Transverse colon (tissue), 4 donors: ENCODE data around the gene PRKCZ.

ENCODE experiments used
- EP300 ChIP-seq: sonication (generic); formaldehyde crosslinking; IDR thresholded peaks from one replicate; pipeline ENCODE4 v1.6.1; 2017; ENCODE audit warnings: antibody characterized with exemption, low read depth
- POLR2A ChIP-seq: fragments of 450-650 bp; IDR thresholded peaks from one replicate; pipeline ENCODE4 v1.6.1; 2016; ENCODE audit warnings: antibody characterized with exemption, mild to moderate bottlenecking, moderate library complexity
- POLR2AphosphoS5 ChIP-seq, 3 donors: sonication (generic); formaldehyde crosslinking; IDR thresholded peaks; one replicate each; pipeline ENCODE4 v1.6.1; 2016; ENCODE audit warnings: antibody characterized with exemption in 3 of 3
- TF ChIP-seq, protein P1 (sequence below), 5 experiments: fragments of 200-600 bp in 3 of 5; fragments of 450-650 bp in 2 of 5; sonication (generic) in 3 of 5; IDR thresholded peaks; 1 replicate in 2 of 5; 2 replicates in 3 of 5; pipeline ENCODE4 v1.5.1; 2016 to 2017; ENCODE audit warnings: antibody characterized with exemption in 5 of 5, inconsistent platforms in 3 of 5, mild to moderate bottlenecking in 2 of 5, moderate library complexity in 1 of 5

DNA sequence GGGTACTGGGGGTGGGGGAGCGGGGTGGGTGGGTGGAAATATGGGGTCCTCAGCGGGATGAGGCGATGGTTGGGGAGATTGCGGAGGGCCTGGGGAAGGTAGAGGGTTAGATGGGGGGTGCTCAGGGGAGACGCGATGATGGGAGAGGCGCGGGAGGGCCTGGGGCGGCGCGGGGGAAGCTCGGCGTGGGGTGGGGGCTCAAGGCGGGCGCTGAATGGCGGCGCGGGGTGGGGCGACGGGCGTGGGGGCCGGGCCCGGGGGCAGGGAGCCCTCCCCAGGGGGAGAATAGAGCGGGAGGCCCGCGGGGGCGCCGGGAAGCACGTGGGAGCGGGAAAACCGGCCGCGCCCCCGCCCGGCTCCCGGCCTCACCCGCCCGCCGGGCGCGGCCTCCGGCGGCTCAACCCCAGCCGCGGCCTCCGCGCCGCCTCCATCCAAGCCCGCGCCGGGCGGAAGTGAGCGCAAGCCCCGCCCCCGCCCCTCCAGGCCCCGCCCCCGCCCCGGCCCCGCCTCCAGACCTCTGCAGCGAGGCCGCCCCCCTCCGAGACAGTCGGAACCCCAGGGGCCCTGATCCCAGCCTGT lies 144.2 kb downstream of the PRKCZ start, which contains the start of gene FAAP20:
- TF ChIP-seq, protein P1, sequence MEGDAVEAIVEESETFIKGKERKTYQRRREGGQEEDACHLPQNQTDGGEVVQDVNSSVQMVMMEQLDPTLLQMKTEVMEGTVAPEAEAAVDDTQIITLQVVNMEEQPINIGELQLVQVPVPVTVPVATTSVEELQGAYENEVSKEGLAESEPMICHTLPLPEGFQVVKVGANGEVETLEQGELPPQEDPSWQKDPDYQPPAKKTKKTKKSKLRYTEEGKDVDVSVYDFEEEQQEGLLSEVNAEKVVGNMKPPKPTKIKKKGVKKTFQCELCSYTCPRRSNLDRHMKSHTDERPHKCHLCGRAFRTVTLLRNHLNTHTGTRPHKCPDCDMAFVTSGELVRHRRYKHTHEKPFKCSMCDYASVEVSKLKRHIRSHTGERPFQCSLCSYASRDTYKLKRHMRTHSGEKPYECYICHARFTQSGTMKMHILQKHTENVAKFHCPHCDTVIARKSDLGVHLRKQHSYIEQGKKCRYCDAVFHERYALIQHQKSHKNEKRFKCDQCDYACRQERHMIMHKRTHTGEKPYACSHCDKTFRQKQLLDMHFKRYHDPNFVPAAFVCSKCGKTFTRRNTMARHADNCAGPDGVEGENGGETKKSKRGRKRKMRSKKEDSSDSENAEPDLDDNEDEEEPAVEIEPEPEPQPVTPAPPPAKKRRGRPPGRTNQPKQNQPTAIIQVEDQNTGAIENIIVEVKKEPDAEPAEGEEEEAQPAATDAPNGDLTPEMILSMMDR (IDR thresholded peaks at IDR 0.05): no peak
- TF ChIP-seq POLR2A: no peak
- no peak for TF ChIP-seq EP300
- TF ChIP-seq POLR2AphosphoS5 (IDR thresholded peaks at IDR 0.05): no peak
